Bladder microvascular endothelial cell (primary cell): ENCODE results near the gene UBA3. TPM values are rescaled to one million over a fixed set of nuclear protein-coding genes. Genes with fewer than 3 reads are reported as not detected.

Experiments
- total RNA-seq: library from RNA; depleted of rRNA; stranded (reverse); fragments of >200 nt; gene quantifications from 2 replicates; pipeline ENCODE4 v1.2.3, GENCODE V29; 2014

The UBA3 gene
- 46.8 and 72.8 TPM in 2 replicates for total RNA-seq

GRCh38 chr3:69080233-69080920, at the start of gene UBA3:
TSS of gene UBA3 (minus strand) at chr3:69080365. CDS start at chr3:69080353, 12 bp downstream.

GRCh38 chr3:69122403-69122802, 42.2 kb upstream of the UBA3 start, which contains the start of gene LMOD3:
TSS of gene LMOD3 (minus strand) at chr3:69122595. CDS start at chr3:69122386, 209 bp downstream.

GRCh38 chr3:69084326-69085167, 4.4 kb upstream of the UBA3 start, which contains the start of gene ARL6IP5:
TSS of gene ARL6IP5 (plus strand) at chr3:69084937. CDS start at chr3:69085048, 111 bp downstream.

DNA sequence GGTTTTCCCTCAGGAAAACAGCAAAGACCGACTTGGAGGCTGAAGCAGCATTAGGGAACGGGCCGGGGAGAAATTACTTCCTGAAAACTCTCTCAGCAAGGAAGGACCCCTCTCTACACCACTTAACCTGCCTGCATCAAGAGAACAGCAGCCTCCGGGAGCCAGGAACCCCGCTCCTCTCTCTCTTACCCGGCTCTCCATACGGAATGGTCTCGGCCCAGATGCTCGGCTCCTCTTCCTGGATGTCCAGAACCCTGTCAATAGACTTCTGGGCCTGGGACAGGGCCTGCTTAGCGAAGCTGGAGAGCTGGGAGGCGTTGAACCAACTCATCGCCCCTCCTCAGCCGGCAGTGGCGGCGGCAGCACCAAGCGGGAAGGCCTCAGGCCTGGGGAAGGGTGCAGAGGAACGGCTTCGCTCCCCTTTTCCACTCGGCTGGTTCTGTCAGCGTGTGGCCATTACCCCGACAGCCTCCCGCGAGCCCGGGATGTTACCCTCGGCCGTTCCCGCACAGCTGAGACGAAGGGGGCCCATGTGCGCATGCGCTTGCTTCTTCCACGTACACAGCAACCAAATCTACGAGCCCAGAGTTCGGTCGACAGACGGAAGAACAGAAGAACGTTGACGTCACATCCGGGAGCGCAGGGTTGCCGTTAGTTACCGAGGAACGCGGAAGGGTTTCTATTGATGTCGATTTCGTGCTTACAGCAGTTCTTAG, 28.3 kb downstream of the UBA3 start, which contains the start of gene TMF1:
Gene TMF1, minus strand, starts transcription at position 578 of the 716 bp plus-strand sequence. Its CDS starts 247 bp downstream, at position 331.

GRCh38 chr3:69013253-69014021, 66.7 kb downstream of the UBA3 start, which contains the start of gene EOGT:
TSS of gene EOGT (minus strand) at chr3:69013684. CDS start at chr3:69009846, 3,838 bp downstream.

Other genes with a start within 250 kb of the UBA3 start
- gene TAFA4, start 147.8 kb downstream of the UBA3 start, total RNA-seq: 0.16 TPM in 1 of 2 replicates, not detected in the other
- 59.3 and 59.7 TPM in 2 replicates for gene EOGT, start 66.7 kb downstream of the UBA3 start, total RNA-seq
- gene TMF1, start 28.0 kb downstream of the UBA3 start, total RNA-seq: 15.7 and 31.2 TPM in 2 replicates
- 59.4 and 75.3 TPM in 2 replicates for gene ARL6IP5, start 4.6 kb upstream of the UBA3 start, total RNA-seq
- gene LMOD3, start 42.2 kb upstream of the UBA3 start, total RNA-seq: 0.06 TPM in 1 of 2 replicates, not detected in the other